Upper lobe of right lung (tissue), 1 donor: ENCODE measurements around the gene DIS3L2. TPM values are rescaled to one million over a fixed set of nuclear protein-coding genes. Genes with fewer than 3 reads are reported as not detected.

Experiments
- ATAC-seq: fragments of 200-7000 bp; cut with Tn5 transposase; one replicate; pipeline ENCODE4 v1.9.1; 2020; ENCODE audit warnings: mild to moderate bottlenecking, moderate library complexity
- DNase-seq: peaks from one replicate; pipeline ENCODE4 v3.0.0-alpha.2; 2020
- H3K27ac ChIP-seq: fragments of 200-600 bp; one replicate; pipeline ENCODE4 v1.8.0; 2022
- H3K27me3 ChIP-seq: fragments of 200-600 bp; one replicate; pipeline ENCODE4 v1.8.0; 2022; ENCODE audit warnings: mild to moderate bottlenecking
- H3K36me3 ChIP-seq: fragments of 200-600 bp; one replicate; pipeline ENCODE4 v1.8.0; 2022
- H3K4me1 ChIP-seq: fragments of 200-600 bp; one replicate; pipeline ENCODE4 v1.8.0; 2022
- H3K4me3 ChIP-seq: fragments of 200-600 bp; one replicate; pipeline ENCODE4 v1.8.0; 2022; ENCODE audit warnings: mild to moderate bottlenecking
- H3K9me3 ChIP-seq: fragments of 200-600 bp; one replicate; pipeline ENCODE4 v1.8.0; 2022
- CTCF ChIP-seq: fragments of 200-600 bp; IDR thresholded peaks from one replicate; pipeline ENCODE4 v1.8.0; 2022; ENCODE audit warnings: antibody characterized with exemption
- intact Hi-C: fragments of 100-400 bp; cut with DNase I; formaldehyde crosslinking; loops from one replicate; pipeline ENCODE4 v1.11.0; 2022
- total RNA-seq: library from RNA; stranded (reverse); fragmentation: NEBNext Ultra II Directional; extraction: Animal tissue kit (Norgen Biotek cat#: 25700); gene quantifications from one replicate; pipeline ENCODE4 v1.2.1, GENCODE V29; 2021
- donor health status: DM: no; HTN: yes; CAD: no; lungs with severe emphysema.

Gene DIS3L2
- total RNA-seq, 1 donor from 2014 or later, result 35.8 TPM

GRCh38 chr2:232183279-232183678 is 221.8 kb downstream of the DIS3L2 start:
- no peak overlapping the region for H3K4me3 ChIP-seq
- no peaks in the 10 kb centered on the region for H3K9me3 ChIP-seq
- H3K36me3 ChIP-seq, result no peaks in the 10 kb centered on the region
- no peaks in the 10 kb centered on the region for H3K27me3 ChIP-seq
- intact Hi-C loops, result no loop called here
- TF ChIP-seq CTCF, result no peak
- DNase-seq (no peak), ATAC-seq (no peak)
- no peak overlapping the region for H3K27ac ChIP-seq
- no peaks in the 10 kb centered on the region for H3K4me1 ChIP-seq

- H3K27ac ChIP-seq, result no peak overlapping the region
- ATAC-seq, result no peak
Measured at GRCh38 chr2:232184346-232184745, 222.8 kb downstream of the DIS3L2 start.

GRCh38 chr2:232190796-232191195 is 229.3 kb downstream of the DIS3L2 start:
- no peak for TF ChIP-seq CTCF
- no peaks in the 10 kb centered on the region for H3K4me1 ChIP-seq
- DNase-seq (no peak), ATAC-seq (no peak)
- H3K4me3 ChIP-seq, result no peak overlapping the region
- H3K36me3 ChIP-seq, result no peaks in the 10 kb centered on the region
- H3K27me3 ChIP-seq, result no peaks in the 10 kb centered on the region
- intact Hi-C loops, result no loop called here
- H3K9me3 ChIP-seq, result peaks cover 8% of the 10 kb centered on the region
- no peak overlapping the region for H3K27ac ChIP-seq

More at GRCh38 chr2:232184346-232184745, 222.8 kb downstream of the DIS3L2 start:
- Histone ChIP-seq H3K36me3 (no peaks in the 10 kb centered on the region), H3K4me3 (no peak overlapping the region), H3K9me3 (no peaks in the 10 kb centered on the region), H3K27me3 (no peaks in the 10 kb centered on the region), H3K4me1 (no peaks in the 10 kb centered on the region)
- DNase-seq, result no peak
- TF ChIP-seq CTCF, result no peak
- intact Hi-C loops, result no loop called here

GRCh38 chr2:232195487-232195886 is 234.0 kb downstream of the DIS3L2 start:
- intact Hi-C loops, result no loop called here
- ATAC-seq (no peak), DNase-seq (no peak)
- H3K9me3 ChIP-seq, result peaks cover 8% of the 10 kb centered on the region
- H3K4me1 ChIP-seq, result no peaks in the 10 kb centered on the region
- H3K27me3 ChIP-seq, result no peaks in the 10 kb centered on the region
- no peak overlapping the region for H3K4me3 ChIP-seq
- H3K36me3 ChIP-seq, result no peaks in the 10 kb centered on the region
- no peak for TF ChIP-seq CTCF
- H3K27ac ChIP-seq, result no peak overlapping the region

GRCh38 chr2:232196802-232197201 is 235.3 kb downstream of the DIS3L2 start:
- no peaks in the 10 kb centered on the region for H3K4me1 ChIP-seq
- no peaks in the 10 kb centered on the region for H3K36me3 ChIP-seq
- intact Hi-C loops, result no loop called here
- no peak overlapping the region for H3K4me3 ChIP-seq
- ATAC-seq (no peak), DNase-seq (no peak)
- H3K9me3 ChIP-seq, result peaks cover 8% of the 10 kb centered on the region
- no peaks in the 10 kb centered on the region for H3K27me3 ChIP-seq
- no peak overlapping the region for H3K27ac ChIP-seq
- no peak for TF ChIP-seq CTCF

GRCh38 chr2:232200195-232200594 is 238.7 kb downstream of the DIS3L2 start:
- H3K27ac ChIP-seq, result no peak overlapping the region
- ATAC-seq (no peak), DNase-seq (no peak)
- H3K9me3 ChIP-seq, result no peaks in the 10 kb centered on the region
- intact Hi-C loops, result no loop called here
- no peak for TF ChIP-seq CTCF
- H3K4me3 ChIP-seq, result no peak overlapping the region
- H3K36me3 ChIP-seq, result no peaks in the 10 kb centered on the region
- no peaks in the 10 kb centered on the region for H3K4me1 ChIP-seq
- no peaks in the 10 kb centered on the region for H3K27me3 ChIP-seq
